H9 (cell line): ENCODE results near the gene NUBP1. TPM values are rescaled to one million over a fixed set of nuclear protein-coding genes. Genes with fewer than 3 reads are reported as not detected.

Experiments
- DNase-seq: peaks from one replicate; pipeline ENCODE4 v3.0.0-alpha.2; 2017
- H2AFZ ChIP-seq: one replicate; pipeline ENCODE4 v1.6.1; 2013; ENCODE audit warnings: mild to moderate bottlenecking, low read length, control low read depth, moderate library complexity
- H2AK5ac ChIP-seq: 2 replicates; pipeline ENCODE4 v1.6.1; 2013; ENCODE audit warnings: low read length, control low read depth, mixed read lengths; ENCODE audit not compliant: insufficient read length
- H2BK120ac ChIP-seq: one replicate; pipeline ENCODE4 v1.6.1; 2013; ENCODE audit warnings: low read depth, mild to moderate bottlenecking, low read length, control low read depth, inconsistent platforms; ENCODE audit not compliant: poor library complexity, severe bottlenecking
- H2BK12ac ChIP-seq: 2 replicates; pipeline ENCODE4 v1.6.1; 2013; ENCODE audit warnings: low read length, control low read depth, mixed read lengths, low read depth; ENCODE audit not compliant: insufficient read length
- H2BK15ac ChIP-seq: 2 replicates; pipeline ENCODE4 v1.6.1; 2013; ENCODE audit warnings: low read depth, low read length, control low read depth
- H2BK20ac ChIP-seq: one replicate; pipeline ENCODE4 v1.6.1; 2013; ENCODE audit warnings: low read depth, mild to moderate bottlenecking, low read length, control low read depth, inconsistent platforms; ENCODE audit not compliant: poor library complexity, severe bottlenecking
- H2BK5ac ChIP-seq: 2 replicates; pipeline ENCODE4 v1.6.1; 2013; ENCODE audit warnings: low read length, control low read depth, mixed read lengths; ENCODE audit not compliant: insufficient read length
- H3K14ac ChIP-seq: 2 replicates; pipeline ENCODE4 v1.6.1; 2013; ENCODE audit warnings: low read length, control low read depth; ENCODE audit not compliant: insufficient read depth
- H3K18ac ChIP-seq: 2 replicates; pipeline ENCODE4 v1.6.1; 2013; ENCODE audit warnings: low read depth, mild to moderate bottlenecking, mixed read lengths, low read length, control low read depth; ENCODE audit not compliant: insufficient read length
- H3K23ac ChIP-seq: 2 replicates; pipeline ENCODE4 v1.6.1; 2013; ENCODE audit warnings: low read length, control low read depth, mixed read lengths, low read depth; ENCODE audit not compliant: insufficient read length
- H3K23me2 ChIP-seq: 2 replicates; pipeline ENCODE4 v1.6.1; 2013; ENCODE audit warnings: low read depth, mild to moderate bottlenecking, mixed read lengths, low read length, control low read depth; ENCODE audit not compliant: insufficient read length, poor library complexity, severe bottlenecking
- H3K27ac ChIP-seq: 2 replicates; pipeline ENCODE4 v1.5.1; 2013; ENCODE audit warnings: low read length, control low read depth, mixed read lengths, low read depth; ENCODE audit not compliant: insufficient read length
- H3K27me3 ChIP-seq: 2 replicates; pipeline ENCODE4 v1.6.1; 2013; ENCODE audit warnings: low read length, control low read depth, inconsistent platforms; ENCODE audit not compliant: insufficient read depth
- H3K4ac ChIP-seq: 2 replicates; pipeline ENCODE4 v1.6.1; 2013; ENCODE audit warnings: low read depth, mild to moderate bottlenecking, control low read depth, inconsistent platforms, low read length, moderate library complexity
- H3K4me1 ChIP-seq: 2 replicates; pipeline ENCODE4 v1.6.1; 2013; ENCODE audit warnings: low read length, control low read depth, inconsistent platforms; ENCODE audit not compliant: insufficient read depth
- H3K4me2 ChIP-seq: 2 replicates; pipeline ENCODE4 v1.6.1; 2013; ENCODE audit warnings: low read length, control low read depth, mixed read lengths; ENCODE audit not compliant: insufficient read length, insufficient read depth
- H3K56ac ChIP-seq: 2 replicates; pipeline ENCODE4 v1.6.1; 2013; ENCODE audit warnings: low read depth, mild to moderate bottlenecking, mixed read lengths, low read length, control low read depth; ENCODE audit not compliant: insufficient read length
- H3K79me1 ChIP-seq: 2 replicates; pipeline ENCODE4 v1.6.1; 2013; ENCODE audit warnings: low read depth, mild to moderate bottlenecking, moderate library complexity, low read length, control low read depth, inconsistent platforms; ENCODE audit not compliant: insufficient read depth, poor library complexity, severe bottlenecking
- H3K79me2 ChIP-seq: 2 replicates; pipeline ENCODE4 v1.6.1; 2013; ENCODE audit warnings: low read length, control low read depth, inconsistent platforms; ENCODE audit not compliant: insufficient read depth
- H3K9ac ChIP-seq: 2 replicates; pipeline ENCODE4 v1.6.1; 2013; ENCODE audit warnings: low read length, control low read depth, mixed read lengths; ENCODE audit not compliant: insufficient read length; ENCODE audit errors: extremely low read depth
- H3K9me3 ChIP-seq: one replicate; pipeline ENCODE4 v1.6.1; 2013; ENCODE audit warnings: low read depth, low read length, inconsistent platforms; ENCODE audit not compliant: control insufficient read depth
- H3T11ph ChIP-seq: one replicate; pipeline ENCODE4 v1.6.1; 2013; ENCODE audit warnings: mild to moderate bottlenecking, low read length, control low read depth, inconsistent platforms
- H4K20me1 ChIP-seq: one replicate; pipeline ENCODE4 v1.6.1; 2013; ENCODE audit not compliant: control insufficient read depth, insufficient read length, insufficient read depth
- H4K5ac ChIP-seq: 2 replicates; pipeline ENCODE4 v1.6.1; 2013; ENCODE audit warnings: low read depth, mild to moderate bottlenecking, mixed read lengths, low read length, control low read depth; ENCODE audit not compliant: insufficient read length
- H4K8ac ChIP-seq: replicated peaks from 2 replicates; pipeline ENCODE4 v1.6.1; 2013; ENCODE audit warnings: low read length, control low read depth, mixed read lengths, low read depth; ENCODE audit not compliant: insufficient read length
- H4K91ac ChIP-seq: 2 replicates; pipeline ENCODE4 v1.6.1; 2013; ENCODE audit warnings: low read depth, mild to moderate bottlenecking, moderate library complexity, mixed read lengths, low read length, control low read depth; ENCODE audit not compliant: insufficient read length
- H3K27ac Mint-ChIP-seq, 3 experiments: 2 replicates in 2 of 3; 3 replicates in 1 of 3; pipeline ENCODE4 v1.8.0; 2020 to 2021; ENCODE audit warnings: mixed read lengths in 3 of 3, mild to moderate bottlenecking in 1 of 3, moderate library complexity in 1 of 3
- H3K27me3 Mint-ChIP-seq: 2 replicates; pipeline ENCODE4 v1.8.0; 2021; ENCODE audit warnings: low read depth, mild to moderate bottlenecking, moderate library complexity, mixed read lengths
- H3K36me3 Mint-ChIP-seq, 3 experiments: 2 replicates in 2 of 3; 3 replicates in 1 of 3; pipeline ENCODE4 v1.8.0; 2020 to 2021; ENCODE audit warnings: low read depth in 3 of 3, mixed read lengths in 3 of 3; ENCODE audit not compliant: insufficient read depth in 1 of 3
- H3K4me1 Mint-ChIP-seq, 2 experiments: 2 replicates each; pipeline ENCODE4 v1.8.0; 2020; ENCODE audit warnings: mixed read lengths in 2 of 2
- H3K4me3 Mint-ChIP-seq, 2 experiments: 2 replicates in 1 of 2; 3 replicates in 1 of 2; pipeline ENCODE4 v1.8.0; 2020 to 2021; ENCODE audit warnings: mild to moderate bottlenecking in 2 of 2, mixed read lengths in 2 of 2, moderate library complexity in 1 of 2
- H3K9me3 Mint-ChIP-seq, 2 experiments: 2 replicates in 1 of 2; 3 replicates in 1 of 2; pipeline ENCODE4 v1.8.0; 2020; ENCODE audit warnings: mild to moderate bottlenecking in 2 of 2, mixed read lengths in 2 of 2, moderate library complexity in 1 of 2
- CTCF ChIP-seq: fragments of 200-600 bp; sonication (generic); conservative IDR thresholded peaks from 3 replicates; pipeline ENCODE4 v1.8.0; 2021; ENCODE audit warnings: antibody characterized with exemption, mild to moderate bottlenecking
- WGBS: extraction: QIAGEN DNeasy Blood & Tissue Kit; methylation state at CpG from one replicate; pipeline ENCODE4 v1.1.7; 2013; ENCODE audit warnings: missing lambda C conversion rate, low lambda C conversion rate, mixed read lengths; ENCODE audit not compliant: insufficient read length; ENCODE audit errors: extremely low coverage; 5-methylcytosine and 5-hydroxymethylcytosine counted together
- total RNA-seq: library from RNA; stranded (reverse); gene quantifications from 2 replicates; pipeline ENCODE4 v1.2.1, GENCODE V29; 2021

Gene NUBP1
- total RNA-seq, 1 experiment from 2014 or later = 36.5 TPM

DNA sequence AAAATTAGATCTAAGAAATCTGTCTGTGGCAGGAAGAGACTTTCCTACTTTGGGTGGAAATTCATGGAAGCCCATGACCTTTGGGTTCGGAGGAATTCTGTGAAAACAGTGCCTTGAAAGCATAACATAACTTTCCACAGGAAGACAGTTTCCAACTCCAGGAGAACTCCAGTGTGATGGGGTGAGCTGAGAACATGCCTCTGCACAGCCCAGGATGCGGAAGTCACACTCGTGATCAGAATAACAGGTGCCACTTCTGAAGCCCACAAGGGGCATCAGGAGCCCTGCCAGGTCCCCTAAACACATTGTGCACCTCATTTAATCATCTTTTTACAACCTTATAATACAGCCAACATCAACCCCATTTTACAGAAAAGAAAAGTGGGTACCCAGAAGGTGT, 65.2 kb downstream of the NUBP1 start:
- no peaks in the 10 kb centered on the region for H3K27me3 ChIP-seq
- Mint-ChIP-seq H3K4me3 (no peak overlapping the region), H3K27me3 (no peaks in the 10 kb centered on the region), H3K4me1 (no peaks in the 10 kb centered on the region), H3K36me3 (peaks cover 0 to 13% (median 4%) of the 10 kb centered on the region in 3 experiments; a peak in 4 of 7 replicates), H3K9me3 (no peaks in the 10 kb centered on the region), H3K27ac (no peak overlapping the region; a peak in 1 of 7 replicates)
- WGBS = no CpG with 5 or more reads among the region's 3 CpGs
- H2BK5ac ChIP-seq = no peak overlapping the region
- no peak overlapping the region for H3K56ac ChIP-seq
- H3K9me3 ChIP-seq = no peaks in the 10 kb centered on the region
- H2BK20ac ChIP-seq = no peak overlapping the region
- H2BK15ac ChIP-seq = no peak overlapping the region
- H3T11ph ChIP-seq = no peak overlapping the region
- no peak for TF ChIP-seq CTCF
- no peak overlapping the region for H4K91ac ChIP-seq
- H2AK5ac ChIP-seq = no peak overlapping the region
- no peak overlapping the region for H3K14ac ChIP-seq
- no peaks in the 10 kb centered on the region for H3K23me2 ChIP-seq
- H2BK12ac ChIP-seq = no peak overlapping the region
- no peaks in the 10 kb centered on the region for H3K79me2 ChIP-seq
- no peak overlapping the region for H3K18ac ChIP-seq
- no peak overlapping the region for H4K8ac ChIP-seq
- H3K23ac ChIP-seq = no peak overlapping the region
- H3K79me1 ChIP-seq = no peaks in the 10 kb centered on the region
- H3K4me2 ChIP-seq = no peak overlapping the region
- H3K27ac ChIP-seq = no peak overlapping the region
- H3K9ac ChIP-seq = no peak overlapping the region
- H2BK120ac ChIP-seq = no peak overlapping the region
- H2AFZ ChIP-seq = no peak overlapping the region
- H3K4ac ChIP-seq = no peak overlapping the region
- H3K4me1 ChIP-seq = no peaks in the 10 kb centered on the region
- no peak for DNase-seq
- H4K20me1 ChIP-seq = no peaks in the 10 kb centered on the region
- no peak overlapping the region for H4K5ac ChIP-seq
